HCT116 (cell line): ENCODE measurements around the gene TSPAN15. TPM values are rescaled to one million over a fixed set of nuclear protein-coding genes. Genes with fewer than 3 reads are reported as not detected.

Experiments used
- ATAC-seq: fragments of 200-7000 bp; cut with Tn5 transposase; 2 replicates; pipeline ENCODE4 v1.9.1; 2020; ENCODE audit warnings: mild to moderate bottlenecking, moderate library complexity
- BruUV-seq: library from RNA; stranded (reverse); fragments of 400-500 nt; replicated peaks from 2 replicates; lab custom pipeline; 2021; lab: Mats Ljungman, UMichigan
- CTCF ChIA-PET: fragments of 300-600 bp; sonication (Branson Sonifier 250); formaldehyde crosslinking; loops from one replicate; lab custom pipeline; 2021; ENCODE audit warnings: antibody characterized with exemption; lab: Charles Lee
- POLR2A ChIA-PET: fragments of 300-600, 350-600 bp; sonication (Branson Sonifier 250); formaldehyde crosslinking; loops from one replicate; lab custom pipeline; 2021; ENCODE audit warnings: antibody characterized with exemption; lab: Charles Lee
- RAD21 ChIA-PET, 2 experiments: fragments of 300-600 bp; sonication (Branson Sonifier 250); formaldehyde crosslinking; loops; one replicate each; lab custom pipeline; 2023; ENCODE audit warnings: low total read pairs in 2 of 2; ENCODE audit not compliant: uncharacterized antibody in 2 of 2, unreplicated experiment in 2 of 2, low non-redundant PET in 1 of 2; lab: Charles Lee
- DNase-seq: peaks from one replicate; pipeline ENCODE4 v3.0.0-alpha.2; 2010; ENCODE audit warnings: low read depth, low spot score
- H2AFZ ChIP-seq: fragments of 200-600 bp; shearing (Covaris generic), sonication (generic); 2 replicates; pipeline ENCODE4 v1.6.1; 2017; ENCODE audit warnings: low read depth, mixed run types, mixed read lengths, antibody characterized with exemption, low read length; ENCODE audit not compliant: poor library complexity, severe bottlenecking
- H3K27ac ChIP-seq: 2 replicates; pipeline ENCODE4 v1.5.1; 2012; ENCODE audit warnings: low read depth, low read length
- H3K27me3 ChIP-seq: fragments of 200-600 bp; sonication (generic); 2 replicates; pipeline ENCODE4 v1.6.1; 2016; ENCODE audit warnings: mixed run types, low read length, mixed read lengths; ENCODE audit not compliant: insufficient read depth
- H3K36me3 ChIP-seq, 2 experiments: fragments of 200-500 bp in 1 of 2; fragments of 200-600 bp in 1 of 2; sonication (Bioruptor generic) in 1 of 2; sonication (generic) in 1 of 2; 2 replicates each; pipeline versions ENCODE4 v1.5.1 to v1.6.1; 2014 to 2016; ENCODE audit warnings: low read length in 2 of 2, inconsistent platforms in 1 of 2, mixed read lengths in 1 of 2, mixed run types in 1 of 2; ENCODE audit not compliant: insufficient read depth in 2 of 2, control insufficient read depth in 1 of 2
- H3K4me1 ChIP-seq, 2 experiments: fragments of 200-600 bp in 1 of 2; sonication (generic) in 1 of 2; 2 replicates each; pipeline versions ENCODE4 v1.5.1 to v1.6.1; 2012 to 2017; ENCODE audit warnings: low read length in 2 of 2, inconsistent platforms in 1 of 2, mild to moderate bottlenecking in 1 of 2, mixed read lengths in 1 of 2, mixed run types in 1 of 2, moderate library complexity in 1 of 2; ENCODE audit not compliant: insufficient read depth in 2 of 2, control insufficient read depth in 1 of 2
- H3K4me2 ChIP-seq: fragments of 200-600 bp; sonication (generic); 2 replicates; pipeline ENCODE4 v1.6.1; 2017; ENCODE audit warnings: mixed run types, low read length, mixed read lengths
- H3K4me3 ChIP-seq, 2 experiments: fragments of 200-600 bp in 1 of 2; sonication (generic) in 1 of 2; replicated peaks in 1 of 2; 2 replicates each; pipeline ENCODE4 v1.5.1; 2011 to 2016; ENCODE audit warnings: low read length in 2 of 2, control low read depth in 1 of 2, low read depth in 1 of 2, mild to moderate bottlenecking in 1 of 2, mixed read lengths in 1 of 2, mixed run types in 1 of 2
- H3K79me2 ChIP-seq: fragments of 200-600 bp; sonication (generic); 2 replicates; pipeline ENCODE4 v1.6.1; 2017; ENCODE audit warnings: mild to moderate bottlenecking, mixed run types, low read length, moderate library complexity, mixed read lengths; ENCODE audit not compliant: insufficient read depth
- H3K9ac ChIP-seq: fragments of 200-600 bp; sonication (generic); 2 replicates; pipeline ENCODE4 v1.6.1; 2016; ENCODE audit warnings: low read length, mixed read lengths
- H3K9me2 ChIP-seq: fragments of 200-600 bp; sonication (generic), shearing (Covaris generic); 2 replicates; pipeline ENCODE4 v1.6.1; 2017; ENCODE audit warnings: mixed run types, mild to moderate bottlenecking, moderate library complexity; ENCODE audit not compliant: insufficient read depth
- H3K9me3 ChIP-seq, 2 experiments: fragments of 200-500 bp in 1 of 2; fragments of 200-600 bp in 1 of 2; sonication (Bioruptor generic) in 1 of 2; sonication (generic) in 1 of 2; 2 replicates each; pipeline ENCODE4 v1.6.1; 2014 to 2017; ENCODE audit warnings: low read length in 2 of 2, mixed read lengths in 2 of 2, inconsistent platforms in 1 of 2, low read depth in 1 of 2, mild to moderate bottlenecking in 1 of 2, mixed run types in 1 of 2, moderate library complexity in 1 of 2; ENCODE audit not compliant: control insufficient read depth in 1 of 2, insufficient read depth in 1 of 2
- H4K20me1 ChIP-seq: fragments of 200-600 bp; sonication (generic), shearing (Covaris generic); 2 replicates; pipeline ENCODE4 v1.6.1; 2017; ENCODE audit warnings: mixed run types, mild to moderate bottlenecking, moderate library complexity; ENCODE audit not compliant: insufficient read depth
- CBX3 ChIP-seq: IDR thresholded peaks from 2 replicates; pipeline ENCODE4 v1.6.1; 2012; ENCODE audit warnings: low read depth
- CTCF ChIP-seq, 3 experiments: fragments of 200-600 bp in 1 of 3; sonication (generic) in 1 of 3; IDR thresholded peaks in 2 of 3; conservative IDR thresholded peaks in 1 of 3; 2 replicates each; pipeline ENCODE4 v1.5.1; 2012 to 2017; ENCODE audit warnings: low read depth in 2 of 3, low read length in 2 of 3, antibody characterized with exemption in 1 of 3, borderline replicate concordance in 1 of 3, control low read depth in 1 of 3, mild to moderate bottlenecking in 1 of 3, mixed read lengths in 1 of 3, mixed run types in 1 of 3, moderate library complexity in 1 of 3; ENCODE audit not compliant: insufficient read depth in 1 of 3
- EGR1 ChIP-seq: IDR thresholded peaks from 2 replicates; pipeline ENCODE4 v1.6.1; 2012; ENCODE audit warnings: low read depth
- JUND ChIP-seq: IDR thresholded peaks from 2 replicates; pipeline ENCODE4 v1.6.1; 2012
- MAX ChIP-seq: IDR thresholded peaks from 2 replicates; pipeline ENCODE4 v1.6.1; 2012
- POLR2A ChIP-seq: IDR thresholded peaks from 2 replicates; pipeline ENCODE4 v1.7.0; 2011; ENCODE audit warnings: borderline replicate concordance; ENCODE audit not compliant: insufficient read depth, insufficient read length; ENCODE audit errors: extremely low read depth
- SIN3A ChIP-seq: IDR thresholded peaks from 2 replicates; pipeline ENCODE4 v1.6.1; 2012; ENCODE audit warnings: low read depth
- TCF7L2 ChIP-seq: IDR thresholded peaks from 2 replicates; pipeline ENCODE4 v1.7.0; 2011; ENCODE audit warnings: borderline replicate concordance, inconsistent platforms; ENCODE audit not compliant: insufficient read depth, insufficient read length; ENCODE audit errors: extremely low read depth
- ZFX ChIP-seq: fragments of 450-650 bp; IDR thresholded peaks from 2 replicates; pipeline ENCODE4 v1.6.1; 2017
- intact Hi-C: fragments of 100-400 bp; cut with micrococcal nuclease; formaldehyde crosslinking; loops from 2 replicates; pipeline ENCODE4 v1.10.0; 2022
- total RNA-seq: library from RNA; stranded (reverse); gene quantifications from one replicate; pipeline ENCODE4 v1.2.1, GENCODE V29; 2021; ENCODE audit not compliant: unreplicated experiment

Gene TSPAN15
- total RNA-seq, 1 experiment from 2014 or later, result 16.0 TPM

GRCh38 chr10:69477968-69478597 is 26.8 kb downstream of the TSPAN15 start:
- no peak overlapping the region for H2AFZ ChIP-seq
- TF ChIP-seq JUND (no peak), MAX (no peak), EGR1 (no peak), POLR2A (no peak), TCF7L2 (no peak), CTCF (IDR thresholded peaks at IDR 0.05 in 2 of 3, conservative IDR thresholded peaks at IDR 0.05 in 1 of 3; ENCODE audit: borderline replicate concordance in 1 of 3, insufficient read depth in 1 of 3, low read depth in 2 of 3, low read length in 2 of 3) (no peak), CBX3 (no peak), ZFX (no peak), SIN3A (no peak)
- TF ChIP-seq, all 23 proteins: peak for 0
- Histone ChIP-seq H3K9ac (no peak overlapping the region), H4K20me1 (no peaks in the 10 kb centered on the region), H3K9me2 (no peaks in the 10 kb centered on the region), H3K9me3 (no peaks in the 10 kb centered on the region), H3K36me3 (no peaks in the 10 kb centered on the region), H3K27ac (no peak overlapping the region), H3K4me2 (no peak overlapping the region), H3K4me3 (no peak overlapping the region), H3K27me3 (no peaks in the 10 kb centered on the region), H3K79me2 (no peaks in the 10 kb centered on the region), H3K4me1 (peaks cover 0 to 12% of the 10 kb centered on the region in 2 experiments; a peak in 2 of 4 replicates)
- intact Hi-C loops, result no loop called here
- RAD21 ChIA-PET, result no interaction called here
- CTCF ChIA-PET, result no interaction called here
- ATAC-seq, result no peak
- POLR2A ChIA-PET, result no interaction called here
- BruUV-seq, result no TSS peak
- no peak for DNase-seq
